C4-2B (cell line): ENCODE data around the gene ABHD17C.

Experiments
- H3K27ac ChIP-seq: fragments of 450-650 bp; 2 replicates; pipeline ENCODE4 v1.5.1; 2017
- ZFX ChIP-seq: fragments of 450-650 bp; IDR thresholded peaks from 2 replicates; pipeline ENCODE4 v1.6.1; 2017
- TF ChIP-seq, protein P1 (sequence below): fragments of 450-650 bp; conservative IDR thresholded peaks from 2 replicates; pipeline ENCODE4 v1.5.1; 2017; ENCODE audit warnings: mild to moderate bottlenecking

ABHD17C gene

DNA sequence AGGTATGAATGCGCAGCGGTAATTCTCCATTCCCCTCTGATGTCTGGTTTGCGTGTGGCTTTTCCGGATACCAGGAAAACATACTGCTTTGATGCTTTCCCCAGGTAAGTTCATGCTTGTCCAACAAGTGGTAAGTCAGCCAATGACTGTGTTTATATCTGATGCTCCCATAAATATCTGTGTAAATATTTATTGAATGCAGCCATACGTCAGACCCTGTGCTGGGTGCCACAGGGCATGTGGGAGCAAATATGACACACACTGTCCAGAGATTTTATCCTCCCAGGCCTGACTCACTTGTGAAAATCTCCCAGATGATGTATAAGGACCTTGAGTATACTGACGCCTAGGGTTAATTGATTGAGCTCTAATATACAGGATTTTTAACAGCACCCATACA, 54.5 kb downstream of the ABHD17C start:
- H3K27ac ChIP-seq, result peak overlapping the region; percentile 40; the same call in 1 of the 2 replicates
- TF ChIP-seq ZFX, result no peak
- TF ChIP-seq, protein P1, sequence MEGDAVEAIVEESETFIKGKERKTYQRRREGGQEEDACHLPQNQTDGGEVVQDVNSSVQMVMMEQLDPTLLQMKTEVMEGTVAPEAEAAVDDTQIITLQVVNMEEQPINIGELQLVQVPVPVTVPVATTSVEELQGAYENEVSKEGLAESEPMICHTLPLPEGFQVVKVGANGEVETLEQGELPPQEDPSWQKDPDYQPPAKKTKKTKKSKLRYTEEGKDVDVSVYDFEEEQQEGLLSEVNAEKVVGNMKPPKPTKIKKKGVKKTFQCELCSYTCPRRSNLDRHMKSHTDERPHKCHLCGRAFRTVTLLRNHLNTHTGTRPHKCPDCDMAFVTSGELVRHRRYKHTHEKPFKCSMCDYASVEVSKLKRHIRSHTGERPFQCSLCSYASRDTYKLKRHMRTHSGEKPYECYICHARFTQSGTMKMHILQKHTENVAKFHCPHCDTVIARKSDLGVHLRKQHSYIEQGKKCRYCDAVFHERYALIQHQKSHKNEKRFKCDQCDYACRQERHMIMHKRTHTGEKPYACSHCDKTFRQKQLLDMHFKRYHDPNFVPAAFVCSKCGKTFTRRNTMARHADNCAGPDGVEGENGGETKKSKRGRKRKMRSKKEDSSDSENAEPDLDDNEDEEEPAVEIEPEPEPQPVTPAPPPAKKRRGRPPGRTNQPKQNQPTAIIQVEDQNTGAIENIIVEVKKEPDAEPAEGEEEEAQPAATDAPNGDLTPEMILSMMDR, result peak; percentile 30

DNA sequence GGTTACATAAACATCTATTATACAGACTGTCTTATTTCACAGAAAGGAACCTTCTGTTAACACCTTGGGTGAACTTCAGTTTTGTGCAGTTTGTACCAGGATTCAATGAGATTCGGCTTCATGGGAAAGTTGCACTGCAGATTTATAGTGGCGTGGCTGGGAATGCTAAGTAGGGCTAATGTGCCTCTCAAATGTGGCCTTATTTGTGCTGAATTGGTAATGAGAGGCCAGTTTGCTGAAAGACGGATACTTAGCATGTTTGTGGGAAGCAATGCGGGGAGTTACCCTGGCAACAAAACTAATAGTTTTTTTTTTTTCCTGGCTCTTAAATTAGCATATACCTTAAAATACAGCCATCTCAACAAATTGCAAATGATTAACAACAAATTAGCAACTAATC, 55.5 kb downstream of the ABHD17C start:
- H3K27ac ChIP-seq, result no peak overlapping the region

DNA sequence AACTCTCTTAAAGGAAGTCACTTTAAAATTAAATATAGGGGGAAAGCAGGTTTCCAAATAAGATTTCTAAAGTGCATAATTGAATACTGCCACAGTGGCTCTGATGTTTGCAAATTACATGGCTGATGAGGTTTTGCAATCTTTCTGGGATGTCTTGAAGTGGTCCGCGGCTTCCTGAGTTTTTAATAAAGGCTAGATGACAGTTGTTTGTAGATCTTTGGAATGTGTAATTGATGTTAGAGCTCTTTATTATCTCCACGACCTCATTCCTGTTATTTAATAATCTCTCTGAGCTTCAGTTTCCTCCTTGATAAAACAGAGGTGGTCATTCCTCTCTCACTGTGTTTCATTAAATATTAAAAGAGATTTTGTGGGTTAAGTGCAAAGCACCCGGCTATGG, 57.1 kb downstream of the ABHD17C start:
- H3K27ac ChIP-seq, result no peak overlapping the region
- TF ChIP-seq ZFX, result no peak
- TF ChIP-seq, protein P1, result no peak

More for the DNA sequence above, 55.5 kb downstream of the ABHD17C start:
- no peak for TF ChIP-seq ZFX
- TF ChIP-seq, protein P1, result no peak

DNA sequence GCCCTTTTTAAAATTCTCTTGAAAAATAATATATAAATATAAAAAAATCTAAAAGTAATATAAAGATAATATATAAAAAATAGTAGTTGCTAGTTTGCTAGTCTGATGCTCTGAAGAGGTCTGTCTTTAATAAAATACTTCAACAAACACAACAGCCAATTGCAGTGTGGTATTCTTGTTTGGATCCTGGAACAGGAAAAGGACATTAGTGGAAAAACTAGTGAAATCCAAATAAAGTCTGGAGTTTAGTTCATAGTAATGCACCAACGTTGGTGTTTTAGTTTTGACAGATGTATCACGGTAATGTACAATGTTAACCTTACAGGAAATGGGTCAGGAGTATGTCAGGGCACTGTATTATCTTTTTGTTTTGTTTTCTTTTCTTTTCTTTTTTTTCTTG, 58.1 kb downstream of the ABHD17C start:
- TF ChIP-seq, protein P1, result no peak
- no peak for TF ChIP-seq ZFX
- no peak overlapping the region for H3K27ac ChIP-seq

DNA sequence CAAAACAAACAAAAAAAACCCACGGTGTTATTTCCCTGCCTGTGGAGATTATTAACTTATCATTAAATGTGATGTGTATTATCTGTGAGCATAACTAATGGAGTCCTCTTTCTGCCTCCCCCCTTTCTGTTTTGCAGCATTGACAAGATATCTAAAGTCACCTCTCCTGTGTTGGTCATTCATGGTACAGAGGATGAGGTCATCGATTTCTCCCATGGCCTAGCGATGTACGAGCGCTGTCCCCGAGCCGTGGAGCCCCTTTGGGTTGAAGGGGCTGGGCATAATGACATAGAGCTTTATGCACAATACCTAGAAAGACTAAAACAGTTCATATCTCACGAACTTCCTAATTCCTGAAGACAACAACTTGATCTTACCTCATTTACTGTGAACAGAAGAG, 58.9 kb downstream of the ABHD17C start:
- TF ChIP-seq, protein P1, result no peak
- no peak for TF ChIP-seq ZFX
- H3K27ac ChIP-seq, result no peak overlapping the region

DNA sequence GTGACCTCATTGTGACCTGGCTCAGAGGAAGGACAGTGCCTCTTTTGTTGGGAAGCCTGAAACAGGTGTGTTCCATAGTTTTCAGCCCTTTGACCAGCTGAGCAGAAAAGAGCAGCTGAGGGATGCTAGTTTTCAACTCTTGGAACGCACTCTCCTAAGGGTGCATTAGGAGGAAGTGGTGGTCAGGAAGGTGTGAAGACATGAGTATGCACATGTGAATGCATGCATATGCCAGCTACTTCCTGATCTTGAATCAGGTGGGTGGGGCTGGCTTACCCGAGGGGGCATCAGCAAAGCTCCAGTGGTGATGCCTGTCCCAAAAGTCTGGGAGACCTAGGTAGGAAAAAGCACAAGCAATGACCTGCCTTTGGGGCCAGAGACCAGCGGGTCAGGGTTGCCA, 60.8 kb downstream of the ABHD17C start:
- H3K27ac ChIP-seq, result no peak overlapping the region
- no peak for TF ChIP-seq ZFX
- TF ChIP-seq, protein P1, result no peak

DNA sequence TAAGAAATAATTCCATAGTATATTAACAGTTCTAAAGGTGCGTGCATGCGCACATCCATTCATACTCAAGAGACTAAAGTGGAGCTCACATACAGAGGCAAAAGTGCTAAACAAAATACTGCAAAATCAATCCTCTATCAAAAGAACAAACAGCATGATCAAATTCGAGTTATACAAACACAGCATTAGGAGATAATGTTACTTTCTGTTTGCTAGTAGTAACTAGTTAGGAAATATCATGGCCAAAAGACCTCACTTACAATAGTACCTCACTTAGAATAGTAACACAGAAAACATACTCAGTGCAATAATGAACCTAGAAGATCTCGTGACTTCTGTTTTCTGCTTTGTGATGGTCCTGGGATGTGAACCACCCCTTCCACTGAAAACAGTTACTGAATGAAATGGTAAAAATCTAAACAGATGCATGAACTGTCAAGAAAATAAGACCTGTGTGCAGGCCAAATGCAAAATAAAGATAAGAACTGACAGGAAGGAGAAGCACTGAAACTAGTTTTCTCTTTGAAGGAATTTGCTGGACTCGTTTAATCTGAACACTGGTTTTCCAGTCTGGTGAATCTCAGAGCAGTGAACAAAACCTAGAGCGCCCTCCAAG, 63.1 kb downstream of the ABHD17C start:
- no peak overlapping the region for H3K27ac ChIP-seq
- TF ChIP-seq, protein P1, result no peak
- no peak for TF ChIP-seq ZFX
